ENCODE results near the gene LRFN2.

Gene LRFN2

DNA sequence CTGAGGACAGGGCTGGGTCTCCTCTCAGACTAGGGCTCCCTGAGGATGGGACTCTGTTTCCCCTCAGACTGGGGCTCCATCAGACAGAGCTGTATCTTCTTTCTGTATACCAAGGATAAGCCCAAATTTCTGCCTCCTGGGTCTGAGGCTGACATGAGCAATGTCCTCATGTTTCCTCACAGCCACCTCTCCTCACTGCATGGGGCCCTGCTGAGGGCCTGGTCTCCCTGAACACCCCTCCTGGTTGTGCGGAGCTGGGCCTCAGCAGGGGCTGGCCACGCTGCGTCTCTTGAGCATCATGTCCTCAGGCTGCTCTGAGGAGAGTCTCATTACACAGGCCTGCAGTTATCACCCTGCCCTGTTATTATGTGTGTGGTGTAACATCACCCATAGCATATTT lies 144.6 kb downstream of the LRFN2 start:
- DNase-seq (ENCODE audit: low read depth in 1 of 2, low spot score in 1 of 2) = no peak
- in situ Hi-C loops (cut with HindIII; ENCODE audit: low pct_unique_long_range_greater_than_20kb, low sequenced_read_pairs) = no loop called here
- TF ChIP-seq JUND (IDR thresholded peaks at IDR 0.05; ENCODE audit: low read depth) = no peak

- DNase-seq (ENCODE audit: low read depth in 1 of 2, low spot score in 1 of 2) = no peak
- TF ChIP-seq JUND (IDR thresholded peaks at IDR 0.05; ENCODE audit: low read depth) = no peak
- in situ Hi-C loops (cut with HindIII; ENCODE audit: low pct_unique_long_range_greater_than_20kb, low sequenced_read_pairs) = no loop called here
Measured at GRCh38 chr6:40441150-40441549, 146.0 kb downstream of the LRFN2 start.

DNA sequence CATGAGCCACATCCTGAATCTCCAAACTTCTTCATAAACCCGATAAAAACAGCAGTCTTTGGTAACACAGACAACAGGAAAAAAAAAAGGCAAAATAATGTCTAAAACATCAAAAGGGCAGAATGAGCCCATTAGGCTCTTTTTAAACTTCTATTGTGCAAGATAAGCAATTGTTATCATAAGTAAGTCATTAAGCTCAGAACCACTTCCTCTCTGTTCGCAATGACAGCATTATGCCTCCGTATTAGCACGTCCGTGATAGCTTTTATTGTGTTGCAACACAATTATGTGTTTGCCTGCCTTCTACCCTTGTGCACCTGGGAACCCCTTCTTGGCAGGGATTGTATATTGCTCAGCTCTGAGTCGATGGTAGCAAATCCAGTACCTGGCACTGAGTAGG lies 147.1 kb downstream of the LRFN2 start:
- DNase-seq (ENCODE audit: low read depth in 1 of 2, low spot score in 1 of 2) = no peak

GRCh38 chr6:40439026-40439800 lies 148.0 kb downstream of the LRFN2 start:
- TF ChIP-seq JUND (IDR thresholded peaks at IDR 0.05; ENCODE audit: low read depth) = no peak
- in situ Hi-C loops (cut with HindIII; ENCODE audit: low pct_unique_long_range_greater_than_20kb, low sequenced_read_pairs) = no loop called here

More for the DNA sequence above, 147.1 kb downstream of the LRFN2 start:
- TF ChIP-seq JUND (IDR thresholded peaks at IDR 0.05; ENCODE audit: low read depth) = no peak
- in situ Hi-C loops (cut with HindIII; ENCODE audit: low pct_unique_long_range_greater_than_20kb, low sequenced_read_pairs) = no loop called here

GRCh38 chr6:40438246-40438887 lies 148.8 kb downstream of the LRFN2 start:
- TF ChIP-seq JUND (IDR thresholded peaks at IDR 0.05; ENCODE audit: low read depth) = no peak
- in situ Hi-C loops (cut with HindIII; ENCODE audit: low pct_unique_long_range_greater_than_20kb, low sequenced_read_pairs) = no loop called here
- DNase-seq (ENCODE audit: low read depth in 1 of 2, low spot score in 1 of 2) = no peak

More at GRCh38 chr6:40439026-40439800, 148.0 kb downstream of the LRFN2 start:
- DNase-seq (ENCODE audit: low read depth in 1 of 2, low spot score in 1 of 2) = no peak

DNA sequence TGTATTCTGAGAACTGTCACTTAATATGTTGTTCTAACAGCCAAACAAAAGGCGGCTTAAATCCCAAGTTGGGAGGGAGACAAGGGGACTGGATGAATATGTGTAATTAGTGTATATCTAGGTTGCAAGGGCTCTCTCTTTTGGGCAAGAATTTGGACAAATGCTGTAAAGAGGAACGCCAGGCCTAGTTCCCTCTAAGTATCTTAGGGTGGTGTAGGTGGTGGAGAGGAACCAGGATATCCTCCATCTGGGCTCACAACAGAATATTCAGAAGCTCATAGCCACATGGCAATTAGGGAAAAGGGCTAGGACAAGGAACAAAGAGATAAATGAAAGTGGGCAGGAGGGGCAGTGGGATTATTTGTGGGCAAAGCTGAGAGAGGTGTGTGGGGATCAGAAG lies 149.5 kb downstream of the LRFN2 start:
- in situ Hi-C loops (cut with HindIII; ENCODE audit: low pct_unique_long_range_greater_than_20kb, low sequenced_read_pairs) = no loop called here
- TF ChIP-seq JUND (IDR thresholded peaks at IDR 0.05; ENCODE audit: low read depth) = no peak
- DNase-seq (ENCODE audit: low read depth in 1 of 2, low spot score in 1 of 2) = no peak

GRCh38 chr6:40436685-40437604 lies 150.2 kb downstream of the LRFN2 start:
- no peak for DNase-seq (ENCODE audit: low read depth in 1 of 2, low spot score in 1 of 2)
- in situ Hi-C loops (cut with HindIII; ENCODE audit: low pct_unique_long_range_greater_than_20kb, low sequenced_read_pairs) = no loop called here

DNA sequence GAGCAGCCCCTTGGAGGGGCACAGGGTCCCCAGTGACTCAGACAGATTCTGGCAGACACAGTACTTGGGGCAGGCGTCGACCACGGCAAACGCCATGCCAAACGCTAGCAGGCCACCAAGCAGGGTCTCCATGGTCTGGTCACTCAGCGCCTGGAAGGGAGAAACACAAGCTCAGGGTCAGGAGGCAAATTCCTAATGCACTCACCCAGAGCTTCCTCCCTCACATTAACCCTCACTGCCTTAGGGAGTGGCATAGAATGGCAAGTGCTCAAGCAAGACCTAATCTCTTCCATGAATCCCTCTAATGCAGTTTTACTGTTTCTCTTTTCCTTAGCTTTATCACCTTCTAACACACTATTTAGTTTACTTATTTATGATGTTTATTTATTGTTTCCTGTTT lies 154.2 kb downstream of the LRFN2 start:
- no peak for TF ChIP-seq JUND (IDR thresholded peaks at IDR 0.05; ENCODE audit: low read depth)
- in situ Hi-C loops (cut with HindIII; ENCODE audit: low pct_unique_long_range_greater_than_20kb, low sequenced_read_pairs) = no loop called here

More at GRCh38 chr6:40436685-40437604, 150.2 kb downstream of the LRFN2 start:
- no peak for TF ChIP-seq JUND (IDR thresholded peaks at IDR 0.05; ENCODE audit: low read depth)

DNA sequence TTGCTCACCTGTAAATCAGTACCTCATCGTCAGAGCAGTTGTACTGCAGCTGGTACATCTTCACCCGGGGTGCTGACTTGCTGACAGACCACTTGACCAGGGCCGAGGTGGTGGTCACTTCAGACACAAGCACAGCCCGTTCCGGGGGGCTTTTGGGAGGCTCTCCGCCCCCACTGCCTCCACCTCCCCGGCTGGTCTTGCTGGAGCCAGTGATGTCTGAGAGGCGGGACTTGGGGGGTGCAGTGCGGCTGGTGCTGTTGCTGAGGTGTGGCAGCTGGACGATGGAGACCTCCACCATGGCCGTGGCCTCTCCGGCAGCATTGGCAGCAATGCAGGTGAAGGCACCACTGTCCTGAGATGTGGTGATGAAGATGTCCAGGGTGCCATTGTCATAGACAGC lies 155.5 kb downstream of the LRFN2 start:
- TF ChIP-seq JUND (IDR thresholded peaks at IDR 0.05; ENCODE audit: low read depth) = no peak
- in situ Hi-C loops (cut with HindIII; ENCODE audit: low pct_unique_long_range_greater_than_20kb, low sequenced_read_pairs) = no loop called here

More for the DNA sequence above, 154.2 kb downstream of the LRFN2 start:
- no peak for DNase-seq (ENCODE audit: low read depth in 1 of 2, low spot score in 1 of 2)

DNA sequence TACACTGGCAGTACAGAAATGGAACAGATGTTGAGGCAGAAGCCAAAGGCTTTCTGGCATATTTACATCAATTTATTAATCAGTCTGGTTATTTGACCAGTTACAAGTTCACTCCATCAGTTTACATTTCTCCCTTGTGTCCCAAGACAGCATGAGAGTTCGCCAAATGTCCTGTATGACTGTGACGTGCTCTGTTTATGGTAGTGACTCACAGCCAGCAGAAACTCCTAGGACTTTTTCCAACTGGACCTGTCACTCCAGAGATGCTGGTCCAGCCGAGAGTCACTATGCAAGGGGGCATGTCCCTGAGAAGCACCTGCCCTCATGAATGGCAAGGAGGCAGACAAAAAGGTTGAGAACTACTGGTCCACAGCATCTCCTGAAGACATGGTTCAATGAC lies 160.0 kb downstream of the LRFN2 start:
- DNase-seq (ENCODE audit: low read depth in 1 of 2, low spot score in 1 of 2) = no peak
- in situ Hi-C loops (cut with HindIII; ENCODE audit: low pct_unique_long_range_greater_than_20kb, low sequenced_read_pairs) = no loop called here
- no peak for TF ChIP-seq JUND (IDR thresholded peaks at IDR 0.05; ENCODE audit: low read depth)

More for the DNA sequence above, 155.5 kb downstream of the LRFN2 start:
- no peak for DNase-seq (ENCODE audit: low read depth in 1 of 2, low spot score in 1 of 2)

- in situ Hi-C loops (cut with HindIII; ENCODE audit: low pct_unique_long_range_greater_than_20kb, low sequenced_read_pairs) = no loop called here
- TF ChIP-seq JUND (IDR thresholded peaks at IDR 0.05; ENCODE audit: low read depth) = no peak
- peak in 1 of 2 experiments; percentile 43 for DNase-seq (ENCODE audit: low read depth in 1 of 2, low spot score in 1 of 2)
Measured at GRCh38 chr6:40426346-40427066, 160.7 kb downstream of the LRFN2 start.

Data from T47D (cell line).